A549 (cell line): ENCODE measurements around the gene NAA40. TPM values are rescaled to one million over a fixed set of nuclear protein-coding genes. Genes with fewer than 3 reads are reported as not detected.
A peak's percentile ranks its signal among the peaks of the same experiment; 100 is the strongest.

ENCODE experiments used
- ATAC-seq, 2 experiments: fragments of 200-7000 bp in 1 of 2; fragments of >200 bp in 1 of 2; cut with Nextera tagmentation in 1 of 2; cut with Tn5 transposase in 1 of 2; 3 replicates each; pipeline versions ENCODE4 v1.8.0 to v1.9.1; 2018 to 2020; ENCODE audit warnings: mild to moderate bottlenecking in 1 of 2, moderate library complexity in 1 of 2
- CTCF ChIA-PET: fragments of 300-600 bp; sonication (Branson Sonifier 250); formaldehyde crosslinking; extraction: SDS; loops from one replicate; lab custom pipeline; 2021; ENCODE audit warnings: antibody characterized with exemption, inconsistent platforms; lab: Yijun Ruan, JAX
- POLR2A ChIA-PET: fragments of 350-600 bp; formaldehyde crosslinking; extraction: SDS; loops from one replicate; lab custom pipeline; 2021; ENCODE audit warnings: antibody characterized with exemption, inconsistent platforms; lab: Yijun Ruan, JAX
- DNase-seq, 2 experiments: peaks; one replicate each; pipeline versions ENCODE4 v3.0.0 to v3.0.0-alpha.2; 2011 to 2016; ENCODE audit warnings: low read depth in 1 of 2, low spot score in 1 of 2
- FAIRE-seq: peaks from 2 replicates; lab custom pipeline; 2011; peaks lifted over from hg19 to GRCh38; lab: Jason Lieb, UNC
- H3K27ac ChIP-seq, 2 experiments: fragments of >200 bp; sonication (Bioruptor Twin); formaldehyde crosslinking; 3 replicates each; pipeline ENCODE4 v1.5.1; 2016 to 2017
- H3K4me1 ChIP-seq: fragments of >200 bp; sonication (Bioruptor Twin); formaldehyde crosslinking; 3 replicates; pipeline ENCODE4 v1.6.1; 2016
- H3K4me2 ChIP-seq: fragments of >200 bp; sonication (Bioruptor Twin); formaldehyde crosslinking; 3 replicates; pipeline ENCODE4 v1.6.1; 2016
- H3K4me3 ChIP-seq: fragments of >200 bp; sonication (Bioruptor Twin); formaldehyde crosslinking; 3 replicates; pipeline ENCODE4 v1.5.1; 2016
- H3K9me3 ChIP-seq: fragments of >200 bp; sonication (Bioruptor Twin); formaldehyde crosslinking; 3 replicates; pipeline ENCODE4 v1.6.1; 2016
- BCL3 ChIP-seq: fragments of >200 bp; sonication (Bioruptor Twin); formaldehyde crosslinking; IDR thresholded peaks from 3 replicates; pipeline ENCODE4 v1.6.1; 2016
- BHLHE40 ChIP-seq: IDR thresholded peaks from 2 replicates; pipeline ENCODE4 v1.6.1; 2012; ENCODE audit warnings: low read depth, low read length, inconsistent platforms
- CBX8 ChIP-seq: fragments of 200-600 bp; sonication (generic); IDR thresholded peaks from 2 replicates; pipeline ENCODE4 v1.6.1; 2016
- CHD4 ChIP-seq: fragments of 200-600 bp; sonication (generic); IDR thresholded peaks from 2 replicates; pipeline ENCODE4 v1.6.1; 2016; ENCODE audit warnings: antibody characterized with exemption, mild to moderate bottlenecking, borderline replicate concordance
- E2F6 ChIP-seq: IDR thresholded peaks from 2 replicates; pipeline ENCODE4 v1.6.1; 2012; ENCODE audit warnings: low read depth, borderline replicate concordance
- EP300 ChIP-seq, 2 experiments: fragments of >200 bp; sonication (Bioruptor Twin); formaldehyde crosslinking; IDR thresholded peaks; 2 replicates in 1 of 2; 3 replicates in 1 of 2; pipeline ENCODE4 v1.6.1; 2016 to 2017
- ESRRA ChIP-seq: fragments of 150-350 bp; IDR thresholded peaks from 2 replicates; pipeline ENCODE4 v1.6.1; 2014; ENCODE audit warnings: mild to moderate bottlenecking, low read length, borderline replicate concordance
- FOSB ChIP-seq: fragments of 250-450 bp; sonication (Bioruptor Pico); IDR thresholded peaks from 2 replicates; pipeline ENCODE4 v1.5.0; 2020; ENCODE audit warnings: mild to moderate bottlenecking, moderate library complexity
- HDAC2 ChIP-seq: fragments of 200-600 bp; sonication (generic); IDR thresholded peaks from 2 replicates; pipeline ENCODE4 v1.6.1; 2016
- HES2 ChIP-seq: fragments of >200 bp; sonication (Bioruptor Twin); formaldehyde crosslinking; IDR thresholded peaks from 2 replicates; pipeline ENCODE4 v1.6.1; 2016
- HOXA7 ChIP-seq: fragments of 250-450 bp; sonication (Bioruptor Pico); IDR thresholded peaks from 2 replicates; pipeline ENCODE4 v1.5.0; 2020; ENCODE audit warnings: mild to moderate bottlenecking, moderate library complexity
- JUN ChIP-seq, 2 experiments: fragments of >200 bp; sonication (Bioruptor Twin); formaldehyde crosslinking; IDR thresholded peaks; 2 replicates in 1 of 2; 3 replicates in 1 of 2; pipeline ENCODE4 v1.6.1; 2016 to 2017
- JUNB ChIP-seq: fragments of >200 bp; sonication (Bioruptor Twin); formaldehyde crosslinking; IDR thresholded peaks from 2 replicates; pipeline ENCODE4 v1.6.1; 2016
- KDM5A ChIP-seq: fragments of 200-600 bp; sonication (generic); IDR thresholded peaks from 2 replicates; pipeline ENCODE4 v1.6.1; 2016; ENCODE audit warnings: antibody characterized with exemption, mild to moderate bottlenecking
- MAFK ChIP-seq: fragments of 450-650 bp; IDR thresholded peaks from 2 replicates; pipeline ENCODE4 v1.6.1; 2014; ENCODE audit not compliant: partially characterized antibody
- MAX ChIP-seq: IDR thresholded peaks from 2 replicates; pipeline ENCODE4 v1.6.1; 2012
- MYC ChIP-seq: IDR thresholded peaks from 2 replicates; pipeline ENCODE4 v1.6.1; 2012; ENCODE audit warnings: mild to moderate bottlenecking, inconsistent platforms, low read length, improper control_type of control experiment, borderline replicate concordance
- NR3C1 ChIP-seq: fragments of >200 bp; sonication (Bioruptor Twin); formaldehyde crosslinking; IDR thresholded peaks from 3 replicates; pipeline ENCODE4 v1.6.1; 2017
- PBX3 ChIP-seq: IDR thresholded peaks from 2 replicates; pipeline ENCODE4 v1.6.1; 2012
- PHF8 ChIP-seq: fragments of 200-600 bp; sonication (generic); IDR thresholded peaks from 2 replicates; pipeline ENCODE4 v1.6.1; 2016; ENCODE audit warnings: low read depth, mild to moderate bottlenecking, antibody characterized with exemption, moderate library complexity, borderline replicate concordance
- POLR2A ChIP-seq: IDR thresholded peaks from 2 replicates; pipeline ENCODE4 v1.6.1; 2012; ENCODE audit warnings: mild to moderate bottlenecking, low read length
- POLR2AphosphoS2 ChIP-seq: conservative IDR thresholded peaks from 2 replicates; pipeline ENCODE4 v1.6.1; 2012; ENCODE audit warnings: low read length, improper control_type of control experiment, inconsistent platforms
- RARB ChIP-seq: fragments of 250-450 bp; sonication (Bioruptor Pico); IDR thresholded peaks from 2 replicates; pipeline ENCODE4 v1.8.0; 2021; ENCODE audit warnings: mild to moderate bottlenecking, moderate library complexity
- RCOR1 ChIP-seq: fragments of 150-350 bp; IDR thresholded peaks from 2 replicates; pipeline ENCODE4 v1.6.1; 2014; ENCODE audit warnings: antibody characterized with exemption, low read length, low read depth
- REST ChIP-seq: fragments of 200-600 bp; sonication (generic); IDR thresholded peaks from 2 replicates; pipeline ENCODE4 v1.6.1; 2016; ENCODE audit warnings: antibody characterized with exemption, mild to moderate bottlenecking, moderate library complexity
- RFX5 ChIP-seq: fragments of 450-650 bp; IDR thresholded peaks from 2 replicates; pipeline ENCODE4 v1.7.1; 2014; ENCODE audit warnings: antibody characterized with exemption, mild to moderate bottlenecking, moderate library complexity
- SMC3 ChIP-seq: fragments of >200 bp; sonication (Bioruptor Twin); formaldehyde crosslinking; IDR thresholded peaks from 3 replicates; pipeline ENCODE4 v1.6.1; 2018; ENCODE audit warnings: inconsistent platforms
- SREBF2 ChIP-seq: fragments of 450-650 bp; IDR thresholded peaks from 2 replicates; pipeline ENCODE4 v1.6.1; 2014; ENCODE audit warnings: mild to moderate bottlenecking, moderate library complexity
- TP53 ChIP-seq: fragments of 250-450 bp; sonication (Bioruptor Pico); IDR thresholded peaks from 2 replicates; pipeline ENCODE4 v1.5.0; 2021; ENCODE audit warnings: mild to moderate bottlenecking, moderate library complexity
- USF2 ChIP-seq: fragments of 450-650 bp; IDR thresholded peaks from 2 replicates; pipeline ENCODE4 v1.6.1; 2014; ENCODE audit warnings: antibody characterized with exemption
- WGBS: methylation state at CpG from one replicate; pipeline ENCODE4 v1.1.6; 2017; ENCODE audit errors: missing lambda C conversion rate; 5-methylcytosine and 5-hydroxymethylcytosine counted together
- polyA minus RNA-seq: library from RNA; depleted of rRNA, polyadenylated mRNA; stranded (reverse); fragments of >200 nt; gene quantifications from 2 replicates; pipeline ENCODE4 v1.2.3, GENCODE V29; 2011; rRNA and poly(A)+ RNA removed
- polyA plus RNA-seq, 4 experiments: library from polyadenylated mRNA; depleted of rRNA in 3 of 4; stranded (reverse); fragments of >200 nt; fragmentation: RNase III in 1 of 4; extraction: RNeasy Plus Mini Kit Qiagen cat#74134 plus additional on column Dnase treatment in 1 of 4; gene quantifications; 2 replicates in 3 of 4; 3 replicates in 1 of 4; pipeline ENCODE4 v1.2.3, GENCODE V29; 2011 to 2017
- TF ChIP-seq, protein P1 (sequence below): fragments of 150-350 bp; IDR thresholded peaks from 2 replicates; pipeline ENCODE4 v1.6.1; 2014; ENCODE audit warnings: low read depth, mild to moderate bottlenecking, low read length

Gene NAA40
- polyA plus RNA-seq (2011; rRNA removed) (21.9 and 23.7 TPM in 2 replicates), polyA plus RNA-seq (2017; fragmentation: RNase III; extraction: RNeasy Plus Mini Kit Qiagen cat#74134 plus additional on column Dnase treatment) (29.8 to 32.0 TPM (median 30.2 TPM) in 3 replicates), polyA minus RNA-seq (14.4 and 14.6 TPM in 2 replicates)
- 27.9 and 29.5 TPM in 2 replicates for polyA plus RNA-seq (2012; cell fraction: cytosol; rRNA removed)
- polyA plus RNA-seq (2012; cell fraction: nucleus; rRNA removed), result 49.4 and 62.6 TPM in 2 replicates

DNA sequence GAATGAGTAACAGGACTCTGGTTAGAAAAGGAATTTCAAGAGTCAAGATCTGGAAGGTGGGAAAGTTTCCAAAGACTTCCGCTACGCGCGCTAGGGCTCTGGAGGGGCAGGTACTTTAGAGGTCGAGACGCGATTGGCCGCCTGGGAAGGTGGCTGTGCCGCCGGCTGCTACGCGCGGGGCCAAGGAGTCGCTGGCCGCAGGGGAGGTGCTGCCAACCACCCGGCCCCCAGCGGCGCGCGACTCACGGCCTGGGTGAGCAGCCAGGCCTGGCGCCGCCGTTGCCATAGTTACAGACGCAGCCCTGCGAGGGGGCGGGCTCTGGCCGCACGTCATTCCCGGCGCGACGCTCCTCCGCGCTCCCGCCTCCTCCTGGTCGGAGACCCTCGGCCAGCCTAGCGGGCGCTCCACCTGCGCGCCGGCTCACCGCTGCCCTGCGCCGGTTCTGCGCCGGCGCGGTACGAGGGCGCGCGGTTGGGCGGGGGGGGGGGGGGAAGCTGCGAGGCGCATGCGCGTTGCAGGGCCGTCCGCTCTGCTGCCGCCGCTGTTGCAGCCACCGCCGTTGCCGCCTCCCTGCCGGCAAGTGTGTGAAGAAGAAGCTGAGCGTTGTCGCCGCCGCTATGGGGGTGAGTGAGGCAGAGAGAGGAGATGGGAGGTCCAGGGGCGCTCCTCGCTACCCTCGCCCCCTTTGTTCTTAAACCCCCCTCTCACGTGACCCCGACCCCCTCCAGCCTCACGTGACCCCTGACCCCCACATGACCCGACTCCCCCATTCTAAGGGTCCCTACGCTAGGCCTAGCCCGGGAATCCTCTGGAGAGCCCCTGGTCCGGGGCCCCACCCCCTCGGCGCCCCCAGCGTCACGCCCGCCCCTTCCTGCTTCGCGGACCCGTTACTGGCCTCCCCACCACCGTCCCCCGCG lies at the start of gene NAA40:
Gene NAA40, plus strand, starts transcription at position 524 of the 918 bp plus-strand sequence. Its CDS starts 95 bp downstream, at position 619.
- 1% methylated on average over 24 of the region's 92 CpGs for WGBS
- no peak for TF ChIP-seq MAFK
- TF ChIP-seq NR3C1, result no peak
- TF ChIP-seq POLR2A, result peak; percentile 84
- TF ChIP-seq RFX5, result no peak
- no peak for TF ChIP-seq JUNB
- no peak for TF ChIP-seq SMC3
- TF ChIP-seq E2F6, result peak; percentile 82
- 0 out of 2 replicates have a peak, but pooled peaks have one; percentile 62 for TF ChIP-seq MYC
- TF ChIP-seq USF2, result peak; percentile 95
- TF ChIP-seq BCL3, result no peak
- TF ChIP-seq EP300 (IDR thresholded peaks at IDR 0.05), result no peak
- peak in 1 of 2 experiments; percentile 54; a peak in 1 of 5 replicates for TF ChIP-seq JUN (IDR thresholded peaks at IDR 0.05)
- TF ChIP-seq RCOR1, result no peak
- TF ChIP-seq FOSB (CRISPR knock-in tag), result no peak
- peak; percentile 52; the same call in 1 of the 2 replicates for TF ChIP-seq BHLHE40
- TF ChIP-seq CHD4, result no peak
- no peak for TF ChIP-seq HES2
- TF ChIP-seq PHF8, result peak; percentile 12; the same call in 1 of the 2 replicates
- TF ChIP-seq MAX, result no peak; the same call in none of the 2 replicates
- TF ChIP-seq HOXA7 (CRISPR knock-in tag), result no peak
- TF ChIP-seq KDM5A, result no peak
- TF ChIP-seq PBX3, result no peak
- no peak for TF ChIP-seq HDAC2
- TF ChIP-seq CBX8, result no peak
- peak; percentile 39; the same call in 1 of the 2 replicates for TF ChIP-seq REST
- no peak for TF ChIP-seq RARB (CRISPR knock-in tag)
- TF ChIP-seq TP53 (CRISPR knock-in tag), result no peak
- TF ChIP-seq SREBF2, result no peak
- TF ChIP-seq POLR2AphosphoS2, result no peak
- TF ChIP-seq, protein P1, sequence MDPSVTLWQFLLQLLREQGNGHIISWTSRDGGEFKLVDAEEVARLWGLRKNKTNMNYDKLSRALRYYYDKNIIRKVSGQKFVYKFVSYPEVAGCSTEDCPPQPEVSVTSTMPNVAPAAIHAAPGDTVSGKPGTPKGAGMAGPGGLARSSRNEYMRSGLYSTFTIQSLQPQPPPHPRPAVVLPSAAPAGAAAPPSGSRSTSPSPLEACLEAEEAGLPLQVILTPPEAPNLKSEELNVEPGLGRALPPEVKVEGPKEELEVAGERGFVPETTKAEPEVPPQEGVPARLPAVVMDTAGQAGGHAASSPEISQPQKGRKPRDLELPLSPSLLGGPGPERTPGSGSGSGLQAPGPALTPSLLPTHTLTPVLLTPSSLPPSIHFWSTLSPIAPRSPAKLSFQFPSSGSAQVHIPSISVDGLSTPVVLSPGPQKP, result no peak
- TF ChIP-seq ESRRA, result no peak
- Histone ChIP-seq H3K9me3 (no peaks in the 10 kb centered on the region), H3K4me1 (peaks cover 11% of the 10 kb centered on the region), H3K4me3 (peak within 1 kb of the TSS; percentile 82), H3K4me2 (peak within 1 kb of the TSS; percentile 97), H3K27ac (peak within 1 kb of the TSS; percentile 88 to 97)
- no peak for FAIRE-seq
- ATAC-seq, result peak; percentile 97
- ChIA-PET CTCF (interaction anchor here (1.0 to 2.0 kb wide), 3 partner anchors 100 to 104 kb away, joined by 4 to 10 read pairs (median 5); partner anchors contain the start of gene MARK2), POLR2A (interaction anchor here (0.5 to 1.5 kb wide), 5 partner anchors 63 to 1097 kb away, joined by 3 to 6 read pairs (median 3); partner anchors contain the start of genes MARK2 and STIP1)
- peak; percentile 98 for DNase-seq
